Activated CD4-positive, alpha-beta T cell treated with anti-CD3 and anti-CD28 coated beads, Interleukin-2, amount 10 ng/mL, durations not matched to agents 24 days and 14 days (primary cell): ENCODE data around the gene BLOC1S5. TPM values are rescaled to one million over a fixed set of nuclear protein-coding genes. Genes with fewer than 3 reads are reported as not detected.

Source experiments
- total RNA-seq: library from RNA; stranded (reverse); gene quantifications from 2 replicates; pipeline ENCODE4 v1.2.3, GENCODE V29; 2022

The BLOC1S5 gene
- total RNA-seq, 1 donor from 2014 or later = 19.6 TPM

Other genes with a start within 250 kb of the BLOC1S5 start
- 111 and 112 TPM in 2 replicates for gene TXNDC5, start 153.6 kb downstream of the BLOC1S5 start, total RNA-seq
- gene EEF1E1, start 38.2 kb upstream of the BLOC1S5 start, total RNA-seq = 93.6 and 95.9 TPM in 2 replicates